Endothelial cell of umbilical vein (primary cell): ENCODE data around the gene CDT1.
"Not testable (repeated sequence)": the region's sequence is repeated elsewhere in the genome, so short reads cannot be mapped to it uniquely, and the experiment has no call there.

Experiments
- EZH2 ChIP-seq: IDR thresholded peaks from 2 replicates; pipeline ENCODE4 v1.6.1; 2012; ENCODE audit warnings: borderline replicate concordance, low read depth, mild to moderate bottlenecking, moderate library complexity, low read length, inconsistent platforms; ENCODE audit not compliant: severe bottlenecking
- FOS ChIP-seq: IDR thresholded peaks from 2 replicates; pipeline ENCODE4 v1.6.1; 2011; ENCODE audit warnings: mild to moderate bottlenecking, low read length, moderate library complexity, borderline replicate concordance; ENCODE audit not compliant: insufficient read depth
- GATA2 ChIP-seq: IDR thresholded peaks from 2 replicates; pipeline ENCODE4 v1.7.0; 2011; ENCODE audit warnings: low read depth, mild to moderate bottlenecking, moderate library complexity, mixed read lengths, low read length; ENCODE audit not compliant: insufficient read length, insufficient read depth
- JUN ChIP-seq: IDR thresholded peaks from 2 replicates; pipeline ENCODE4 v1.6.1; 2011; ENCODE audit warnings: borderline replicate concordance, low read depth; ENCODE audit not compliant: insufficient read length, insufficient read depth
- MAX ChIP-seq: IDR thresholded peaks from 2 replicates; pipeline ENCODE4 v1.6.1; 2011; ENCODE audit not compliant: insufficient read depth, insufficient read length
- MYC ChIP-seq: IDR thresholded peaks from one replicate; pipeline ENCODE4 v1.6.1; 2011; ENCODE audit warnings: mild to moderate bottlenecking, low read depth, low read length
- POLR2A ChIP-seq: IDR thresholded peaks from 2 replicates; pipeline ENCODE4 v1.6.1; 2012; ENCODE audit warnings: low read depth, mild to moderate bottlenecking, control low read depth, low read length
- POLR2AphosphoS5 ChIP-seq: IDR thresholded peaks from 2 replicates; pipeline ENCODE4 v1.6.1; 2012; ENCODE audit warnings: low read depth, mild to moderate bottlenecking, control low read depth, low read length, moderate library complexity; ENCODE audit not compliant: insufficient read depth
- TF ChIP-seq, protein P1 (sequence below), 2 donors: IDR thresholded peaks; 1 replicate in 1 of 2; 2 replicates in 1 of 2; pipeline ENCODE4 v1.5.1; 2011; ENCODE audit warnings: low read length in 2 of 2, mild to moderate bottlenecking in 2 of 2, moderate library complexity in 2 of 2, control low read depth in 1 of 2, inconsistent platforms in 1 of 2, low read depth in 1 of 2; ENCODE audit not compliant: insufficient read depth in 1 of 2; ENCODE audit errors: extremely low read depth in 1 of 2

DNA sequence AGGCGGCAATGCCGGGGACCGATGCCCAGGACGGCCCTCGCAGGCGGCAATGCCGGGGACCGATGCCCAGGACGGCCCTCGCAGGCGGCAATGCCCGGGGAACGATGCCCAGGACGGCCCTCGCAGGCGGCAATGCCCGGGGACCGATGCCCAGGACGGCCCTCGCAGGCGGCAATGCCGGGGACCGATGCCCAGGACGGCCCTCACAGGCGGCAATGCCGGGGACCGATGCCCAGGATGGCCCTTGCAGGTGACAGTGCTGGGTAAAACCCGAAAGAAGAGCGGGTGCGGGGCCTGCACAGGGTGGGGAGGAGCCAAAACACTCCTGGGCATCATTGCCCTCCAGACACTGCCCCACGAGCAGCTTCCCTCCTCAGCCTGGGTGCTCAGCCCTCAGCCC, 20.1 kb downstream of the CDT1 start:
- not testable (repeated sequence) for TF ChIP-seq POLR2A, POLR2AphosphoS5, EZH2, MAX, GATA2, MYC, FOS, JUN
- TF ChIP-seq, protein P1, sequence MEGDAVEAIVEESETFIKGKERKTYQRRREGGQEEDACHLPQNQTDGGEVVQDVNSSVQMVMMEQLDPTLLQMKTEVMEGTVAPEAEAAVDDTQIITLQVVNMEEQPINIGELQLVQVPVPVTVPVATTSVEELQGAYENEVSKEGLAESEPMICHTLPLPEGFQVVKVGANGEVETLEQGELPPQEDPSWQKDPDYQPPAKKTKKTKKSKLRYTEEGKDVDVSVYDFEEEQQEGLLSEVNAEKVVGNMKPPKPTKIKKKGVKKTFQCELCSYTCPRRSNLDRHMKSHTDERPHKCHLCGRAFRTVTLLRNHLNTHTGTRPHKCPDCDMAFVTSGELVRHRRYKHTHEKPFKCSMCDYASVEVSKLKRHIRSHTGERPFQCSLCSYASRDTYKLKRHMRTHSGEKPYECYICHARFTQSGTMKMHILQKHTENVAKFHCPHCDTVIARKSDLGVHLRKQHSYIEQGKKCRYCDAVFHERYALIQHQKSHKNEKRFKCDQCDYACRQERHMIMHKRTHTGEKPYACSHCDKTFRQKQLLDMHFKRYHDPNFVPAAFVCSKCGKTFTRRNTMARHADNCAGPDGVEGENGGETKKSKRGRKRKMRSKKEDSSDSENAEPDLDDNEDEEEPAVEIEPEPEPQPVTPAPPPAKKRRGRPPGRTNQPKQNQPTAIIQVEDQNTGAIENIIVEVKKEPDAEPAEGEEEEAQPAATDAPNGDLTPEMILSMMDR (IDR thresholded peaks at IDR 0.05; ENCODE audit: extremely low read depth in 1 of 2, insufficient read depth in 1 of 2, low read depth in 1 of 2, low read length in 2 of 2), result not testable (repeated sequence)
